HCT116 (cell line): ENCODE results near the gene PLAGL2.

Experiments used
- POLR2A ChIP-seq: IDR thresholded peaks from 2 replicates; pipeline ENCODE4 v1.7.0; 2011; ENCODE audit warnings: borderline replicate concordance; ENCODE audit not compliant: insufficient read depth, insufficient read length; ENCODE audit errors: extremely low read depth
- ZBTB33 ChIP-seq: IDR thresholded peaks from 2 replicates; pipeline ENCODE4 v1.6.1; 2011; ENCODE audit warnings: mild to moderate bottlenecking, low read length, moderate library complexity; ENCODE audit not compliant: insufficient replicate concordance; ENCODE audit errors: extremely low read depth

DNA sequence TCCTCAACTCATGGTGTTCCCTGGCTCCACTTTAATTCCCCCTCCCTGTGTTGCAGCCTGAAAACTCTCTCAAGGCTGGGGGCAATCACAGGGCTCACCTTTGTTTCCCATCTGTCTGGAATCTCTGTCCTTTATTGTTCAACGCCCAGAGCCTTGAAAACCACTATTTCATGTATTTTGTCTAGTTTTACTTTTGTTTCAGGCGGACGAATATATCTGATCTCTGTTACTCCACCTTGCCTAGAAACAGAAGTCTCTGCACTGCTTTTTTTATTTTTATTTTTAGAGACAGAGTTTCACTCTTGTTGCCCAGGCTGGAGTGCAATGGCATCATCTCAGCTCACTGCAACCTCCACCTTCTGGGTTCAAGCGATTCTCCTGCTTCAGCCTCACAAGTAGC is 27.6 kb downstream of the PLAGL2 start:
- no peak for TF ChIP-seq ZBTB33
- TF ChIP-seq POLR2A = no peak
